ENCODE results near the gene SRRT. TPM values are rescaled to one million over a fixed set of nuclear protein-coding genes. Genes with fewer than 3 reads are reported as not detected.

SRRT gene
- total and polyA plus RNA-seq, 2 donors (not counting 3 experiments of a cell fraction or from before 2014, with no cell fraction given) = 58.6 to 199 TPM

DNA sequence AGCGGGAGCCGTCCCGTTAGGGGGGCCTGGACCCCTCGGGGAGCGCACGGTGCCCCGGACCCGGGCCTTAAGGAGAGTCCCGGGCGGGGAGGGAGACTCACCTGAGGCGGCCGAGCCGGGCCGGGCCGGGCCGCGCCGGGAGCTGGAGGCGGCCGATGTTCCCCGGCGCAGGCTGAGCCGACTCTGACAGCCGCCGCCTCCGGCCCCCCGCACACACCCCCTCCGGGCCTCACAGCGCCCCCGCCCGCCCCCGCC is 20.7 kb downstream of the SRRT start, which contains the start of gene ACHE:
Gene ACHE (minus strand): TSS at position 188 of the 255 bp plus-strand sequence. CDS start 1,656 bp downstream, outside the sequence.
- ChIA-PET POLR2A (no interaction called here), CTCF (interaction anchor here (1.1 to 2.5 kb wide), 7 partner anchors 9 to 387 kb away, joined by 3 to 44 read pairs (median 10); no protein-coding TSS in a partner anchor)
- Histone ChIP-seq H3K36me3 (ENCODE audit: control insufficient read depth in 2 of 2, extremely low read depth in 1 of 2, insufficient read depth in 2 of 2, low read length in 2 of 2) (no peaks in the 10 kb centered on the region), H3K9ac (replicated peaks; ENCODE audit: extremely low read depth, insufficient read depth, low read length) (no peak within 1 kb of the TSS), H3K27me3 (ENCODE audit: control insufficient read depth in 2 of 2, insufficient read depth in 2 of 2, low read length in 2 of 2) (peaks cover 9 to 19% of the 10 kb centered on the region in 2 experiments), H3K27ac (ENCODE audit: insufficient read depth, low read depth, low read length) (no peak within 1 kb of the TSS), H4K20me1 (replicated peaks; ENCODE audit: control insufficient read depth, extremely low read depth, insufficient read depth, low read length) (no peaks in the 10 kb centered on the region), H3K79me2 (ENCODE audit: control insufficient read depth, insufficient read depth, low read length) (no peaks in the 10 kb centered on the region), H2AFZ (ENCODE audit: low read depth, low read length) (no peak within 1 kb of the TSS), H3K9me3 (replicated peaks; ENCODE audit: control insufficient read depth, insufficient read depth, low read length) (no peaks in the 10 kb centered on the region), H3K4me3 (replicated peaks in 1 of 3; ENCODE audit: insufficient read depth in 1 of 3, low read depth in 1 of 3, low read length in 3 of 3) (peak within 1 kb of the TSS in 1 of 3 experiments; percentile 4), H3K9me1 (replicated peaks; ENCODE audit: control insufficient read depth, extremely low read depth, insufficient read depth, low read length) (no peaks in the 10 kb centered on the region), H3K4me1 (ENCODE audit: control insufficient read depth, extremely low read depth, insufficient read depth, low read length) (peaks cover 14% of the 10 kb centered on the region), H3K4me2 (ENCODE audit: insufficient read depth, low read length) (no peak within 1 kb of the TSS)
- BruUV-seq (replicated peaks) = no TSS peak
- intact Hi-C loops (cut with micrococcal nuclease) = loop anchor here (10.0 kb wide), 2 partner anchors 269 to 399 kb away; partner anchors contain the start of gene VGF
- no peak for FAIRE-seq
- no peak for TF ChIP-seq JUN (IDR thresholded peaks at IDR 0.05; ENCODE audit: borderline replicate concordance, insufficient read depth, insufficient read length, low read depth)
- peak; percentile 77 for TF ChIP-seq EZH2 (IDR thresholded peaks at IDR 0.05; ENCODE audit: borderline replicate concordance, low read depth, low read length, severe bottlenecking)
- no peak for TF ChIP-seq POLR2AphosphoS5 (IDR thresholded peaks at IDR 0.05; ENCODE audit: insufficient read depth, low read depth, low read length)
- no peak for DNase-seq (ENCODE audit: low read depth, low spot score)
- dilution Hi-C loops (cut with MboI; ENCODE audit: extremely low pct_ligation_motif_present, low sequenced_read_pairs) = no loop called here

DNA sequence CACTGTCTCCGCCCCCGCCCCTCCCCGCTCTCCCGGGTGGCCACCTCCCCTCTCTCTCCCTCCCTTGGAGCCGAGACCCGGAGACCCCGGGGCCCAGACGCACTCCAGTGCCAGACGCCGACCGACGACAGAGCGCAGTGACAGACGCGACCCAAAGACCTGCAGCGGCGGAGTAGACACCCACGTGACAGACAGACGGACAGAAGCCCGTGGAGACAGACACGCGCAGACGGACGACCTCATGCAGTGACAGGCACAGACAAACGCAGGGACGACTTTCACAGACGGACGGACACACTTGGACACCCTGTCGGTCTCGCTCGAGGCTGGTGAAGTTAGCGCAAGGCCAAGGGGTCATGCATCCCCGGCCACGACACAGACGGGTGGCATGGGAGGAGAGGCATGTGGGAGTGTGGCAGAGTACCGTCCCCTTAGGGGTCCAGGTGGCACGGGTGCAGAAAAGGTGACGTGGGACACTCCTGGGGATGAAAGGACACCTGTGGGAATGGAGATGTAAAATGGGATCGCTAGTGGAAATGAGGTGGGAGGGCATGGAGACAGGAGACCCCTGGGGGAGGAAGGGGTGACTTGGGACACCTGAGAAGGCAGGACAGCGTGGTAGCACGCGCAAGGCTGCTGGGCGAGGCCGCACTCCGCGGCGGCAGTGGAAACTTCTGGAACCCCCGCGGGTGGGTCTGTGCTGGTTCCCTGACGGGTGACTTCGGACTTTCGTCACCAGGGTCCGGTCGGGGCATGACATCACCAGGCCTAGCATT is 21.2 kb downstream of the SRRT start:
- Histone ChIP-seq H3K79me2 (ENCODE audit: control insufficient read depth, insufficient read depth, low read length) (no peaks in the 10 kb centered on the region), H2AFZ (ENCODE audit: low read depth, low read length) (no peak overlapping the region), H3K4me2 (ENCODE audit: insufficient read depth, low read length) (no peak overlapping the region), H3K9me3 (replicated peaks; ENCODE audit: control insufficient read depth, insufficient read depth, low read length) (no peaks in the 10 kb centered on the region), H3K9ac (replicated peaks; ENCODE audit: extremely low read depth, insufficient read depth, low read length) (no peak overlapping the region), H3K4me3 (replicated peaks in 1 of 3; ENCODE audit: insufficient read depth in 1 of 3, low read depth in 1 of 3, low read length in 3 of 3) (no peak overlapping the region), H3K4me1 (ENCODE audit: control insufficient read depth, extremely low read depth, insufficient read depth, low read length) (peaks cover 9% of the 10 kb centered on the region), H3K9me1 (replicated peaks; ENCODE audit: control insufficient read depth, extremely low read depth, insufficient read depth, low read length) (no peaks in the 10 kb centered on the region), H3K27me3 (ENCODE audit: control insufficient read depth in 2 of 2, insufficient read depth in 2 of 2, low read length in 2 of 2) (peaks cover 9 to 19% of the 10 kb centered on the region in 2 experiments), H3K36me3 (ENCODE audit: control insufficient read depth in 2 of 2, extremely low read depth in 1 of 2, insufficient read depth in 2 of 2, low read length in 2 of 2) (no peaks in the 10 kb centered on the region), H3K27ac (ENCODE audit: insufficient read depth, low read depth, low read length) (no peak overlapping the region), H4K20me1 (replicated peaks; ENCODE audit: control insufficient read depth, extremely low read depth, insufficient read depth, low read length) (no peaks in the 10 kb centered on the region)
- no TSS peak for BruUV-seq (replicated peaks)
- DNase-seq (ENCODE audit: low read depth, low spot score) (no peak), FAIRE-seq (no peak)
- TF ChIP-seq EZH2 (IDR thresholded peaks at IDR 0.05; ENCODE audit: borderline replicate concordance, low read depth, low read length, severe bottlenecking) (peak; percentile 95), MYC (IDR thresholded peaks at IDR 0.05; ENCODE audit: low read depth, low read length) (no peak)
- CTCF ChIA-PET = interaction anchor here (1.8 to 3.0 kb wide), 8 partner anchors 8 to 387 kb away, joined by 6 to 57 read pairs (median 12); no protein-coding TSS in a partner anchor
- intact Hi-C loops (cut with micrococcal nuclease) (loop anchor here (10.0 kb wide), 2 partner anchors 269 to 399 kb away; partner anchors contain the start of gene VGF), dilution Hi-C loops (cut with MboI; ENCODE audit: extremely low pct_ligation_motif_present, low sequenced_read_pairs) (no loop called here)
- POLR2A ChIA-PET = no interaction called here
